HG03378 (cell line): ENCODE results near the gene C17orf50.

Experiments
- ATAC-seq: cut with Tn5 transposase; IDR thresholded peaks from one replicate; pipeline ENCODE4 v1.9.1; 2021; ENCODE audit warnings: mild to moderate bottlenecking, moderate library complexity; ENCODE audit not compliant: unreplicated experiment

C17orf50 gene

DNA sequence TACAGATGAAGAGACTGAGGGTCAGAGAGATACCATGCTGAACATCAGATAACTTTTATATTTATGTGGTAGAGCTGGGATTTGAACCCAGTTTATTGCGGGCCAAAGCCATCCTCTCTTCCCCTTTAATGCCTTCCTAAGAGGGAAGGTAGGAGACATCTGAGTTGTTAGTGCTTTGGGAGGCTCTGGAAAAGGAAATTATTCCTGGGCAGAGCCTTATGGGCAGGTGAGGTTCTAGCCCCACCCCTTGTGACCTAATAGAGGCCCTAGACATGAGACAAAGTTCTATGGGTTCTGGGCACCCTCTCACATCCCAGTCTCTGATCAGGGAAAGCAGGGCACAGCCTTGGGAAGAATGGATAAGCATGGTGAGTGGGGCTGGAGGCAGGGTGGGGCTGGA lies at the start of gene C17orf50:
TSS of gene C17orf50 (plus strand) at position 301 of the 400 bp plus-strand sequence. CDS start at position 356, 55 bp downstream.
- no peak for ATAC-seq

GRCh38 chr17:35710950-35711349 lies 49.7 kb upstream of the C17orf50 start:
- no peak for ATAC-seq

GRCh38 chr17:35713069-35713728 lies 47.5 kb upstream of the C17orf50 start:
- no peak for ATAC-seq

DNA sequence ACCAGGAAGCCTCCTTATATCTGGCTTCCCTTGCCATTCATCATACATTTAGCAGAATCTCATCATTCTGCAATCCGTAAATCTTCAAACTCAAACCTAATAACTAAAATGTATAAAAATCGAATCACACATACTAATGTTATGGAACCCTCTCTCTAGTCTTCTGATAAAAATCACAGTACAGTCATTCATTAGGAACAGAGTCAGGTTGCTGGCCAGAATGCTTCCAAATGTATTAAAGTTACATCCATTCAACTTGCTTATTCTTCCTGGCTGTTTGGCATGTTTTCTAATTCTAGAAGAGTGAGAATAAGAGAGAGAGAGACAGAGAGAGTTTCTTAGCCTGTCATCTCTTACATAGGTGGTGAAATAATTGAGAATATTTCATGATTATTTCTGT lies 45.7 kb upstream of the C17orf50 start:
- ATAC-seq = no peak

DNA sequence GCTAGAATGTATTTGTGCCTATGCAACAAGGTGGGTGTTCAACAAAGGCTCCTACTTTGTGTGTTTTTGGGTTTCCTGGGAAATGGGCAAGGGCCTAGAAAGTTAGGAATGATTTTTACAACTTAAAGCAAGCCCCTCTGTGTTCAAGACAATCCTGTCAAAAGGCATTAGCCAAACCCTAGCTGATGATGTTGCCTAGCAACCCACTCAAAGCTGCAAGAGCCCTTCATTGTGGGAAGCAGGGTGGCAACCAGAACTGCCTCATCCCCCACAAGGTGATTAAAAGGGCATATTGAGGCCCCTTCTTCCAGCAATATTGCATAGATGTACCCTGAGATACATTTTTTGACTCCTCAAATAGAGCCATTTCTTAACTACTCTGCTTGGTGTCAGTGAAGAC lies 45.3 kb upstream of the C17orf50 start:
- no peak for ATAC-seq

DNA sequence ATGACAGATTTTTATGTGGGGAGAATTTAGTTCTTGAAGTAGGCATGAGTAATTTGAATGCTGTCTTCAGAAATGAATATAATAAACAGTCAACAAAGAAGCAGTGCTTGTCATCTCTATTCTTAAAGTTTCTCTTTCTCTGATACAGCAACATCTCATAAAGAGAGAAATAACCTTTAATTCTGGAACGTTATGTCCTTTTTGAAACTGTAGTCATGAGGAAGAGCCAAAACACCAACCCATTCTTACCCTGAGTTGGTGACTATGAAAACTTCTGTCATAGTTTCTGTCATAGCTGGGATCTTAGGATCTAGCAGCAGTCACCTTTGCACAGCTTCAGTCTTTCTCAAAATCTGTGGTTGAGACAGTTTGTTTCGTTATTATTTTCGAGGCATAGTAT lies 44.5 kb upstream of the C17orf50 start:
- ATAC-seq = no peak

- no peak for ATAC-seq
Measured at GRCh38 chr17:35716897-35717465, 43.7 kb upstream of the C17orf50 start.

DNA sequence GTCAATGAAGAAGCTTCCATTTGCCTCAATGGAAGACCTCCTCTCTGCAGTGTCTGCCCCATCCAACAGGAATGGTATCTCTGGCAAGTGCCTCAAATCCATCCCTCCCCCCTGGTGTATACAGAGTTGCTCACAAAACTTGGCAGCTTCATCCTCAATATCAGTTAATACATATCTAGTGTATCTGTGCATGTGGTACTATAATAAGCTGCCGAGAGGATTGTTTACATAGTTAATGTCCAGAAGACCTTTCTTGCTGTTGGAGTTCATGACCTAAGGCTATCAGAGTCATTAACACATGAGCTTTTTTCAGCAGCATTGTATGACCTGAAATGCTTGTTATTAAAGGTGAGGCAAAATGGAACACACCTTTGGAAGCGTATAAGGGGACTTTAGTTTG lies 43.2 kb upstream of the C17orf50 start:
- no peak for ATAC-seq

DNA sequence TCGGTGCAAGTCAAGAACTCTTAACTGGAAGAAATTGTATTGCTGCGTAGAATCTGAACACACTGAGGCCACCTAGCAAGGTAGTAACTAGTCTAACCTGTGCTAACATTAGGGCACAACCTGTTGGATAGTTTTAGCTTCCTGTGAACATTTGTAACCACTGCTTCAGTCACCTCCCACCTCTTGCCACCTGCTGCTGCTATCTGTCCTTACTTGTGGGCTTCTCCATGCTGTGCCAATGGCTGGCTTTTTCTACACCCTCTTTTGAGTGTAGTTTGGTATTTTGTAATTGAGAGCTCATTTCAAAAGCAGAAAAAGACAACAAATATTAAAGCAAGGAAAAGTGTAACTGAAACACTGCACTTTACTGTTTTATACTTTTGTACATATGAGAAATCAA lies 37.0 kb upstream of the C17orf50 start:
- no peak for ATAC-seq

GRCh38 chr17:35725058-35725457 lies 35.6 kb upstream of the C17orf50 start:
- ATAC-seq = no peak

GRCh38 chr17:35725802-35726126 lies 34.9 kb upstream of the C17orf50 start:
- ATAC-seq = no peak

GRCh38 chr17:35726127-35726952 lies 34.3 kb upstream of the C17orf50 start:
- no peak for ATAC-seq

DNA sequence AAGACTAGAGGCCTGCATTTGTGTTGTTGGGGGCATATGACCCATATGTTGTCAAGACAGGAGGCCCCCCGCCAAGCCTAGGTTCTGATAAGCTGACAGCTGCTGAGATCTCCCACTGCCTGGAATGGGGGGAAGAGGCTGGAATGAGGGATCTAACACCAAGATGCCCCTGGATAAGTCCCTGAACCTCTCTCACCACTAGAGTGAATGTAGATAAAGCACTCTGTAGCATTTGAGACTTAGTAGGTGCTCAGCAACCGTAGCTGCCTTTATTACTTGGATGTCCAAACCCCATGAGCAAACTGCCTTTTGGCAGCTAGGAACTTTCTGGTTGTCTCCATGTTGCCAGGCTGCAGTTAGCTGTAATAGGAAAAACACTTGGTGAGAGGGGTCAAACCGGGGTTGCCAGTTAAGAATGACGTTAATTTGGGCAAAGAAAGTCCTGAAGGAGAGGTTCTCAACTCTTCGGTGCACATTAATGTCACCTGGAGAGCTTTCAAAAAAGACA lies 33.7 kb upstream of the C17orf50 start:
- ATAC-seq = no peak

GRCh38 chr17:35727635-35728034 lies 33.1 kb upstream of the C17orf50 start:
- ATAC-seq = no peak

DNA sequence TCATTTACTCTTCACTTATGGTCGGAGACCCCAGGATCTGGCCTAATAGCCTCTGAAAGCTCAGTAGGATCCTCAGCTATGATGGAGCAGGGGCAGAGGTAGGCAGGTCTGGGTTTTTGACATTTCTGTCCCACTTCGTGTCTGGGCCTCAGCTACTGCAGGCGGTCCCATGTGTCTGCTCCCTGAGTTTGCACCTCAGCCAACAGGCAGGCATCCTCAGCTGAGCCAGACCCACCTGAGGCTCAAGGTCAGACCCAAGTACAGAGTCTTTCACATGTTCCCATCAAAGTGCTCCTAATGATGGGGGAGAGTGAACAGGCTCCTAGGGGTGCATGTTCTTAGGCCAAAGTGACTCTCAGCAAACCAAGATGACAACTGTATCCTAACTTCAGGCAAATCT lies 32.1 kb upstream of the C17orf50 start:
- ATAC-seq = no peak

DNA sequence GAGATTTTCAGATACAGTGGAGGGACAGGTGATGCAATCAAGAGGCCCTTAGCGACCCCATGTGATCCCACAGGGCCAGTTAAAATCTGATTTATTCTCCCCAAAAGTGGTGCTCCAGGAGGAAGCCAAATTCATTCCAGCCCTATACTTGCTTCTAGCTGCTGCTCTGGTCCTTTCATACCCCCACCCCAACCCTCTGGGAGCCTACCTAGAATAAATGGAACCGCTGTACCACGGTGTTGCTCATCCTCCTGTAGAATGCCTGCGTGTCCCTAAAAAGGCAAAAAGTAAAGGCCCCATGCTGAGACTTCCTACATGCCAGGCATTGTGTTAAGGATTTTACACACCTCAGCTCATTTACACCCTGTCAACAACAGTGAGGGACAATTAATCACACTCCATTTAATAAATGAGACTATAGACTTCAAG lies 31.3 kb upstream of the C17orf50 start:
- ATAC-seq = no peak

DNA sequence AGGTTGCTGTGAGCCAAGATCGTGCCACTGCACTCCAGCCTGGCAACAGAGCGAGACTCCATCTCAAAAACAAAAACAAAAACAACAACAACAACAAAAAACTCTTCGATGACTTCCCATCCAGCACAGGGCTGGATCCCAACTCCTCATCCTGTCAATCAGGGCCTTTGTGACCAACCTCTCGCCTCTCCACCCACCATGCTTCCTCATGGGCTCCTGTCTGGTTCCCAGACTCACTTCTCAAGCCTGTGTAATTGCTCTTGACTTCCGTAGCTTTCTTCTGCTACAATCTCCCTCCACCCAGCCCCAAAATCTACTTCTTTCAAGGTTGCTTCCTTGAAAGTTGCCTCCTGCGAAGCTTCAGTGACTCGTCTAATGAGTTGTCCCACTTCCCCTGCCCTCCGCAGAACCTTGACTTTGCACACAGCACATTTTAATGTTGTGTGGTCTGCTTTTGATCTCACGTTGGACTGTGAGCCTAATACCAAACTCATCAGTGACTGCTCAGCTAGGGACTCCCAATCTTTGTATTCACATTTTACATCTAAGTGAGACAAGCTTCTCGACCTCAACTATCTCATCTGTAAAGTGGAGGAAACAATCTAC lies 30.2 kb upstream of the C17orf50 start:
- ATAC-seq = no peak

- no peak for ATAC-seq
Measured at GRCh38 chr17:35731239-35731916, 29.3 kb upstream of the C17orf50 start, which contains the start of gene RASL10B. RASL10B (plus strand) TSS chr17:35731639; CDS start chr17:35735185, 3,546 bp downstream.

DNA sequence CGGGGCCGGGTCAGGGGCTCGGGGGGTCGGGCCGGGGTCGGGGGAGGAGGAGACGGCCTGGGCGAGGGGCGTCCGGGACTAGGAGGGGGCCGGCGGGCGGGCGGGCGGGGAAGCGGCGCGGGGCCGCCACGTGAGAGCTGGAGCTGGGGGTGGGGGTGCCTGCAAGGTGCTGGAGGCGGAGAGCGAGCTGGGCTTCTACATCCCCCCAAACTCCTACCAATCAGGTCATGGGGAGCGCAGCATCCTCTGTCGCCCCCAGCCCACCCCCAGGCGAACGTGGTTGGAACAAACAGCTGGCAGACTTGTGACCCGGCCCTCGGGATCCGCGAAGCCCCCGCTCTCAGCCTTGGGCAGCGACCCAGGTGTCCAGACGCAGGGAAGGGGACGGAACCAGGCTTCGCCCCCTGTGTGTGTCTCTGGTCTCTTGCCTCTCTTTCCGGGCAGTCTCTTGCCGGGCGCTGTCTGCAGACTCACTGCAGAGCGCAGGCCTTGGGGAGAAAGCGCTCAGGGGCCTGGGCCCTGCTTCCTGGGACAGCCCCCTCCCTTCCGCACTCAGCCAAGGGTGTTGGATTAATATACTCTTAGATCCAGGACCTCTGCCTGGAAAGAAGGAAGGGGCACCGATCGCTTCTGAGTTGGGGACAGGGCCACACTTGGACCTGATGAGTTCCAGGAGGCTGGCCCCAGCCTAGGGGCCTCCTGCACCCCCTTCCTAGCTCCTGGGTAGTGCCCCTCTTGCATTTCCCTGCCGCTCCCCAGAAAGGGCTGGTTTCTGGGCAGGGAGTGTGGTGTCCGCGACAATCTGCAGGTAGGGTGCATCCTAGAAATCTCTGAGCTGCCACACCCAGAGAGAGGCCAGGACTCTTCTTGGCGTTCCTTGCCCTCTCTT lies 28.5 kb upstream of the C17orf50 start:
- ATAC-seq = no peak

DNA sequence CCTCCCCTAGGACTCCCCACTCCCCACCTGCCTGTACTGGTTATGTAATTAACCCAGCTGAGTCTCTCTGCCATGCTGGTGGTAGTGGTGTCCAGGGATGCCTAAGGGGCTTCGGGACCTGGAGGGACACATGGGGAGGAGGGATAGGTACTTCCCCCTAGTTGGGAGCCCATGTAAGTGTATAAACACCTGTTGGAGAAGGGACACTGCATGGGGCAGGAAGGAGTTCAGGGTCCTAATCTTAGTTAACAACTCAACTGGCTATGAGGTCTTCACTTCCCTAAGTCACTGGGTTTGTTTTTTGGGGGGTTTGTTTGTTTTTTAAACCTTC lies 27.9 kb upstream of the C17orf50 start:
- ATAC-seq = no peak
